Right forelimb (tissue), 1 donor: ENCODE measurements around the gene MADD.
A peak's percentile ranks its signal among the peaks of the same experiment; 100 is the strongest.

ENCODE experiments used
- DNase-seq: peaks from one replicate; pipeline ENCODE4 v3.0.0-alpha.2; 2018

Gene MADD

GRCh38 chr11:47269829-47270305 is at the start of gene MADD:
TSS of gene MADD (plus strand) at chr11:47270133.
- DNase-seq: peak; percentile 88

- DNase-seq: no peak
These were observed 49.5 kb upstream of the MADD start for GRCh38 chr11:47220401-47220821.

- DNase-seq: no peak
These were observed 47.2 kb upstream of the MADD start for GRCh38 chr11:47222696-47223095.

- DNase-seq: no peak
These were observed 44.2 kb upstream of the MADD start for GRCh38 chr11:47225552-47226400.

- DNase-seq: no peak
These were observed 40.8 kb upstream of the MADD start for GRCh38 chr11:47229161-47229560.

GRCh38 chr11:47233051-47233450 is 36.9 kb upstream of the MADD start:
- DNase-seq: no peak

GRCh38 chr11:47233989-47234668 is 35.8 kb upstream of the MADD start:
- no peak for DNase-seq

- no peak for DNase-seq
These were observed 35.2 kb upstream of the MADD start for GRCh38 chr11:47234669-47235100.

- DNase-seq: no peak
These were observed 34.8 kb upstream of the MADD start for GRCh38 chr11:47235163-47235562.

- no peak for DNase-seq
These were observed 33.5 kb upstream of the MADD start for GRCh38 chr11:47236482-47236881.

- no peak for DNase-seq
These were observed 30.1 kb upstream of the MADD start for GRCh38 chr11:47239852-47240251.

- DNase-seq: no peak
These were observed 28.1 kb upstream of the MADD start for GRCh38 chr11:47241841-47242301.

- no peak for DNase-seq
These were observed 27.2 kb upstream of the MADD start for GRCh38 chr11:47242596-47243192.

GRCh38 chr11:47243454-47243853 is 26.5 kb upstream of the MADD start:
- DNase-seq: no peak

- DNase-seq: no peak
These were observed 25.2 kb upstream of the MADD start for GRCh38 chr11:47244448-47245350.

GRCh38 chr11:47245611-47246357 is 24.1 kb upstream of the MADD start:
- DNase-seq: no peak

GRCh38 chr11:47247502-47247901 is 22.4 kb upstream of the MADD start:
- DNase-seq: no peak

GRCh38 chr11:47248304-47248663 is 21.6 kb upstream of the MADD start:
- no peak for DNase-seq

- DNase-seq: peak; percentile 94
These were observed 21.1 kb upstream of the MADD start, which contains the start of gene ACP2 for GRCh38 chr11:47248664-47249377. TSS of gene ACP2 (minus strand) at chr11:47248814. CDS start at chr11:47248789, 25 bp downstream.

- no peak for DNase-seq
These were observed 20.6 kb upstream of the MADD start for GRCh38 chr11:47249378-47249715.

GRCh38 chr11:47251751-47252150 is 18.2 kb upstream of the MADD start:
- no peak for DNase-seq
